ENCODE results near the gene CDON.

Gene CDON

DNA sequence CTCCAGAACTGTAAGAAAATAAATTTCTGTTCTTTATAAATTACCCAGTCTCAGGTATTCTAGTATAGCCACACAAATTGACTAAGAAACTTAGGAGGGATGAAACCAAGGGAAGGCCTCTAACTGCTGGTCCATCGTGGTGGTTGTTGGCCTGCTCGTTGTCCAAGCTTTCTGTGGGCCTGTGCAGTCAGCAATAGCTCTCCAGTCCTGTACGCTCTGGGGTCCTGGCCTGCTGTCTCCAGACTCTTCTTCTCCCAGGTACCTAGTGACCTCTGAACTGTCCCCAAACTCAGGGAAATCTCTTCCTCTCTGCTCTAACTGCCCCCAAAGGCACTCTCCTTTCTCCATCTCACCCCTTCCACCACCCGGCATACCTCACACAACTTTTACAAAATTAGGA, 122.5 kb downstream of the CDON start:
- no peak for DNase-seq

DNA sequence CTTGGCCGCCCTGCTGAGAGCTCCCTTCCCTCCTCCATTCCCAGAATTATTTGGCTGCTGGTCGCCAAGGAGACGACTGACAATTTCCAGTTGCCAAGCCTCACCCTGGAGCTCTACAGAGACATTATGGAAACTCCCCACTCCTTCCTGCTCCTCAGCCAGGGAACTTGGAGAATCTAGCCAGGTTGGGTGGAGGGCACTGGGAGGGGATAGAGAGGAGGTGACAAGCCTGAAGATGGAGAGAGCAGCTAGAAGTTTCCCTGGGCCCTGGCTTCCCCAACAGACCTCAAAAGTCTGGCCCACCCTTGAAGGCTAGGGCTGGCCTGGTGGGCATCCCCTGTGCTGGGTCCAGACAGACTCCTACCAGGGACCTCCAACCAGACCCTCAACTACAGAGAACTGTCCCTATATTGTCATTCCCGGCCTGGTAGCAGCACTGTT, 123.6 kb downstream of the CDON start:
- DNase-seq: no peak

DNA sequence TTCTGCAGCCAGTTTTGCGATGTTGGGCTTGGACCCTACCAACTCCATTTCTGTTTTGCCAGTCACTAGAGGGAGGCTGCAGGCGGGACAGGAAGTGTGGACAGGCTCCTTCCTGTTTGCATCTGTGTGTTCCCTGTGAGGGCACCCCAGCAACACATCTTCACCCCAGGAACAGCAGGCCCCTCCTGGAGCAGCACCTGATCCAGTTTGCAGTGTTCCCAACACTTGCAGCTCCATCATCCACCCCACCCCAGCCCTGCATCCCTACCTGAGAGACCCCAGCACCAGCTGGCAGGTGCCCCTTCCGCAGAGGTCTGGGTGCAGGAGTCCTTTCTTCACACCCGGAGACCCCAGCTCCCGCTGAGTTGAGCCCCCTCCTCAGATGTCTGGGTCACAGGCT, 124.2 kb downstream of the CDON start:
- no peak for DNase-seq

DNA sequence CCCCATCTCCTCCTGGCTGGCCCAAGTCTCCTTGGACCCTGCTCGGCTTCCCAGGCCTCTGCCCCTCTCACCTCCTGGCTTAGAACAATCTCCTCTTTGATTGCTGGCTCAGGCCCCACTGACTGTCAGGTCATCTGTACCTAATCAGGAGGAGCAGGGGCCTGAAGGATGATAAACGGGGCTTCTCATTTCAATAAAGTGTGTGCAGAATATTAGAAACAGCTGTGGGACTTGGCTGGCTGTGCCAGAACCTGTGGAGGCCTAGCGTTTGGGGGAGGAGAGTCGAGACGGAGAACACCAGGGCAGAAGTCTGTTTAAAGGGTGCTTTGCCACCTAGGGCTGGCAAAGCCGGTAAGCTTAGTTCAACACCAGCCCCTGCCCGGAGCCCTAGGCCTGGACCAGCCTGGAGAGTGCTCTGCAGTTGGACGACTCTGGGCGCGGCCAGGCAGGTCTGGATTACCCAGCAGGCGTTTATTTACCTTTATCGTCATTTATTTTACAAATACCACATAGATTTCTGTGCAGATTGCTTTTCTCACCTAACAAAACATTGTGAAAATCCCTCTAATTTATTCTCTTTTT, 127.0 kb downstream of the CDON start:
- DNase-seq: no peak

DNA sequence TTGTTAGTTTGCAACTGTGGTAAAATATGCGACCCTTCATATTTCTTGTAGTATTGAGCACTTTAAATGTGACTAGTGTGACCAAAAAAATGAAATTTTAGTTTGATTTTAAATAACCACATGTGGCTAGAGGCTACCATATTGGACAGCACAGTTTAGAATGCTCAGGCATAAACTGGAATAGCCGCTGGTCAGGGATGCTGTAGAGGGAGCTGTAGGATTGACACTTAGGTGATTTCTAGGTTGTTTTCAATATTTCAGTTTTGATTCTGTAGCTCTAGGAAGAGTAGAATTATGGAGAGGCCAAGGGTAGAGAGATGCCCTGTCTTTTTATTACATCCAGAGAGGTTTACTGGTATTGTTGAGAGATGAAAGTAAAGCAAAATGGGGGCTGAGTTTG, 127.6 kb downstream of the CDON start:
- no peak for DNase-seq

DNA sequence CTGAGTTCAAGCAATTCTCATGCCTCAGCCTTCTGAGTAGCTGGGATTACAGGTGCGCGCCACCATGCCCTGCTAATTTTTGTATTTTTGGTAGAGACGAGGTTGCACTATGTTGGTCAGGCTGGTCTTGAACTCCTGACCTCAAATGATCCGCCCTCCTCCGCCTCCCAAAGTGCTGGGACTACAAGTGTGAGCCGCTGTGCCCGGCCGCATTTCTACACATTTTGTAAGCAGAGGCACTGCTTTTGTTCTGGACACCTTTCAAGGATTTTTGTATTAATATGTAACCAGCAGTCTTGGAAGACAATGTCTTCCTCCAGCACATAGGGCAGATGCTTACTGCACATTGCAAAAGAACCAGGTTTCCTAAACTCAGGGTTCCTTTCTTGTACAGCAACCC, 128.2 kb downstream of the CDON start:
- no peak for DNase-seq

DNA sequence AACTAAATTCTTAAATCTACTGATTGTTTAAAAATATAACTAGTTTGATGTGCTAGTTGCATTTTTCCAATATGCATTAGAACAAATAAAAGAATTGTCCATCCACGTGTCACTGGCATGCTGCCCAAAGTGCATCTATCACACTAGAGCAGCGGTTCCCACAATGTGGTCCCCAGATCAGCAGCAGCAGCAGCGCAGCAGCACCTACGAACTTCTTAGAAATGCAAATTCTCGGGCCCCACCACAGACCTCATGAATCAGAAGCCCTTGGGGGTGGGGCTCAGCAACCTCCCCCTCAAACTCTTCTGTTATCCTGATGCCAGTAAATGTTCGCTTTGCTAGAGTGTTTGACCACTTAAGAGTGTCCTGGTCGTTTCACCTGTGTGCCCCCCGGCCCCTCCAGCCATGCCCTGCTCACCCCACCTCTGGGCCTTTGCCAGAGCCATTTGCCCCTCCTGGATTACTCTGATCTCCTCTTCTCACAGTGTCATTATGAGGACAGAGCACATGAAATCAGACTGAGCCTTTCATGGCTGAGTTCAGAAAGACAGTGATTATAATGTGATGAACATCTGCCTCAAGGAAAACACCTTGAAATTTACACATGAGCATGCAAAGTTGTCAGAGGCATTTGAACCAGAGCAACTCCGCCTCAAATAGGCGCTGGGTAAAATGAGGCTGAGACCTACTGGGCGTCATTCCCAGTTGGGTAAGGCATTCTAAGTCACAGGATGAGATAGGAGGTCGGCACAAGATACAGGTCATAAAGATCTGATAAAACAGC, 129.4 kb downstream of the CDON start:
- DNase-seq: no peak

DNA sequence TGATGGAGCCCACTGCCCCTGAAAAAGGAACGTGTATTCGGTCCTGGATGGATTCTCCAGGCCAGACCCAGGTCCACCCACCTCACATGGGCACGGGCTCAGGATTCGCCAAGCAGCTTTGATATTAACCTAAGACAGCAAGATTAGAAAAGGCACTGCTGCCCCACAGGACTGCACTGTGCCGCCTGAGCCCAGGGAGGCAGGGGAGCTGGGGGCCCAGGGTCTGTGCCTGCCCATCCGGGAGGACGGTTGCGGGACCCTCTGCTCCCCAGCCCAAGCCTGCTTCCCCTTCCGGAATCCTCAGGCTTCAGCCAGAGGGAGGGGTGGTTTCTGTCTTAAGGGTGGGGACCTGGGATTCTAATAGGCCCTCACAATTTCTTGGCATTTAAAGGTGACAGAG, 130.4 kb downstream of the CDON start:
- no peak for DNase-seq

DNA sequence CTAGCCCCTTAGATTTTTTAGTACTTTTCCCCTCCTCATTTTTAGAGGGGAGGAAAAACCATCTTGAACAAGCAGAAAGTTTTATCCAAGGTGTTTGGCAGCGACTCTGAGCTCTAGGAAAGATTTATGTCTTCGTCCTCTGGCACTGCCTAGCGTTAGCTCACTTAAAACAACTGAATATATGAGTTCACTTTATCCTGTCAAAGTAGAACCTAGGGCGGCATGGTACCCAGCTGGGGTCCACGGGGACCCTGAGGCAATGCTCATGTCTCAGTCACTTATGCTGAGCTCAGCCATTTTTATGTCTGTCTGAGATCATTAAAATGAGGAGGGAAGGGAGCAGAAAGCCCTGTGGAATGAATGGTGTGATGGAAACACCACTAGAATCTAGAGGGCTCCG, 131.0 kb downstream of the CDON start:
- no peak for DNase-seq

DNA sequence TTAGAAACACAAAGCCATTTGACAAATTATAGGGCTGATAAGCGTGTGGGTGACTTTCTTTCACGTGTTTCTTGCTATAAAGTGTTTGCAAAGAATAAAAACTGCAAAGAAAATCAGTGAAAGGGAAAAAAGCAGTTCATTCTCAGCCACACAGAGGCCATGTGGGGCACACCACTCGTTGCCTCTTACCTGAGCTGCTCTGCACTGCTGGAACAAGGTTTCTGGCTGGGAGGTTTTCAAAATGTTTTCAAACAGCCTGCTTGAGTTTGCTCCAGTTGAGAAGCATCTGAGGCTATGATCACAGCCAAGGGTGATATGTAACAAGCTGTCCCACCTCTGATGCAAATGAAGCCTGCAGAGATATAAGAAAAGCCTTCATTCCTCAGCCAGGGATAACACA, 131.6 kb downstream of the CDON start:
- DNase-seq: no peak

DNA sequence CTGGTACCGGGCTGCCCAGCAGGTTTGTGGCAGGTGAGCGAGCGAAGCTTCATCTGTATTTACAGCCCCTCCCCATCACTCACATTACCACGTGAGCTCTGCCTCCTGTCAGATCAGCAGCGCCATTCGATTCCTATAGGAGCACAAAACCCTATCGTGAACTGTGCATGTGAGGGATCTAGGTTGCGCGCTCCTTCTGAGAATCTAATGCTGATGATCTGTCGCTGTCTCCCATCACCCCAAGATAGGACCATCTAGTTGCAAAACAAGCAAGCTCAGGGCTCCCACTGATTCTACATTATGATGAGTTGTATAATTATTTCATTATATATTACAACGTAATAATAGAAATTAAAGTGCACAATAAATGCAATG, 132.6 kb downstream of the CDON start:
- DNase-seq: no peak

DNA sequence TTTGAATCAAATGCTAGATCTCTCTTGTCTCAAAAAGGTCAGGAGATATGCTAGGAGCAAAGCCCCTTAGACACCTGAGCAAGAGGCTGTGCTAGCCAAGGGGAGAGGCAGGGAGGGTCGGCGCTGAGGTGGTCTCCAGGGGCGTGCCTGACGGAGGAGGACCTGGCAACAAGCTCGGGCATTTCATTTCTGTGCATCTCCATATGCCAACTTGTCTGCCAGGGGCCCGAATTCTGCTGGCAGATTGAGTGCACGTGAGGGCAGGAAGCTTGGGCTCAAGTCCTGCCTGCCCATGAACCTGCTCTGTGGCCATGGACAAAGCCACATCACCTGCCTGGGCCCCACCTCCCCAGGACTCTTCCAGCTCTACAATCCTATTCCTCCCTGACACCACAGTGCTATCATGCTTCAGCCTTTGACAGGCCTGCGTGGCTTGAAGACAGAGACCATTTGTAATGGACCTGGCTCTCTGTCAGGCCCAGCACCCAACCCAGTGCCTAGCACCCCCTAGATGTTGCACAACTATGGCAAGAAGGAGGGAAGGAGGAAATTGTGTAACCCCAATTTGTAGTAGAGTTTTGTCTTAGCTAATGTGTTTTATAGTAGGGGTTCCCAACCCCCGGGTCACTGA, 133.1 kb downstream of the CDON start:
- DNase-seq: no peak

DNA sequence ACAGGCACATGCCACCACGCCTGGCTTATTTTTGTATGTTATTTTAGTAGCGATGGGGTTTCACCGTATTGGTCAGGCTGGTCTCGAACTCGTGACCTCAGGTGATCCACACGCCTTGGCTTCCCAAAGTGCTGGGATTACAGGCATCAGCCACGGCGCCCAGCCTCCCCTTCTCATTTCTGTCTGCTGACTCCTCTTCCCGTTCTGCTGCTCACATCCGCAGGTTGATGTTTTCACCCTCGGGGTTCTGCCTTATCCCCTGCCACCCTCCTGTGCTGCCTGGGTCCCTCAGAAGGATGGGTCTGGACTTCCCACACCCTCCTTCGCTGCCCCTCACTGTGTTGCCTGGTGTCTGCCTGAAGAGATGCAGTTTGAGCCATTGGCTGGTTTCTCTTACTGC, 136.0 kb downstream of the CDON start:
- no peak for DNase-seq

DNA sequence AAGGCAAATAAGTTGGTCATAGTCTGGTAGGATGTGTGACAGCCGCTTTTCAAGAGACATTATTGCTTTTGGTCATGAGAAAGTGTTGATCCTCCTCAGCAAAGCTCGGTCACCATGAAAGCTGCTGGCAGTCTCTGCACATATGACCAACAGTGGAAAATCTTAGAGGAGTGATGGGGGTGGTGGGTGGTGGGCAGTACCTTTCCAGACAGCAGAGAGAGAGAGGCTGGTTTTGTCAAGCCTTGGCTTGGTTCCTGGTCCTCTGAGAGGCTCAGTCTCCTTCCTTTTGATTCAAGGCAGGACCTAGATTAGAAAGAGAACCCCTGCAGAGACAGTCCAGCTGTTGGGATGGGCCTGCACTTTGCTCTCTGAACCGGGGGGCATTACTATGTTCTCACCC, 136.9 kb downstream of the CDON start:
- no peak for DNase-seq

DNA sequence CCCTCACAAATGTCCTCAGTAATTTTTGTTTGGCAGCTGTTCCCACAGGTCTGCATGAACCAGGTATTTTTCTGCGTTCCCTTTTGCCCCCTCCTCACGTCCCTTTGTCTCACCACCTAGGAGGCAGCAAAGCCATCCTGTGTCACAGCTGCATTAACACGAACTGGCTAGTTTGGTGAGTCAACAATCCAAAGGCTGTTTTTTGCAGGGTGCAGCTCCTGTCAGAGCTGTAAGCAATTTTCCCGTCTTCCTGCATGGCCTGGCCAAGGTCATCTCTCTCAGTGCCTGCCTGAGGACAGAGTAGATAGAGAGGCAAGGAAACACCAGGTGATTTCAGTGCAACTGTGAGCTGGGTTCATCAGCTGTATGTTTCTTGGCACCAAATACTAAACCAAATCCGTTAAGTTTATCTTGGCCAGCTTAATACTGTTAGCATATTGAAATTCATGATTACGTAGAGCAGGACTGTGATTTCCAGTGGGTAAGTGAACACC, 137.4 kb downstream of the CDON start:
- no peak for DNase-seq

DNA sequence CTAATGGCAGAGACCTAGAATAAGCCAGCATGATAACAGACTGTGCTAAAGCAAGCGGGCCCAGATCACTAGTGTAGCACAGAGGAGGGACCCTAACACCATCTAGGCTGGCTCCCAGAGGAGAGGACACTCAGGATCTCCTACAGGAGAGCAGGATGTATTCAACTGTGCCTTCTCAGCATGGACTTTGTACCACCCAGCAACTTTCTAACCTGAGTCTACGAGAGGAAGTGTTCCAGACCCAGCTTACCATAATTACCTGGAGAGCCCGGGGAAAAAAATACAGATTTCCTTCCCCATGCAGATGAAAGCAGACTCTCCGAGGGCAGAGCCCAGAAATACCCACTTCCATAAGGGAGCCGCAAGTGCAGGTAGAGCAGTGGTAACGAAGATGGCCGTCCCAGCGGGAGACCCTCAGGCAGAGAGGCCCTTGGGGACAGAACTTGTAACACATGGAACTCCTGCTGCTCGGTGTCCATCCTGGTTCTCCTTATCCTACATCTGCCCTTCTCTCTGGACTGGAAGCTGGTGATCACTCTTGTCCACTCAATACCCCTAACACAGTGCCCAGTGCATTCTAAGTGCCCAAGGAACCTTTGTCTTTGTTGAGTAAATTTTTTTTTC, 138.2 kb downstream of the CDON start:
- DNase-seq: no peak

DNA sequence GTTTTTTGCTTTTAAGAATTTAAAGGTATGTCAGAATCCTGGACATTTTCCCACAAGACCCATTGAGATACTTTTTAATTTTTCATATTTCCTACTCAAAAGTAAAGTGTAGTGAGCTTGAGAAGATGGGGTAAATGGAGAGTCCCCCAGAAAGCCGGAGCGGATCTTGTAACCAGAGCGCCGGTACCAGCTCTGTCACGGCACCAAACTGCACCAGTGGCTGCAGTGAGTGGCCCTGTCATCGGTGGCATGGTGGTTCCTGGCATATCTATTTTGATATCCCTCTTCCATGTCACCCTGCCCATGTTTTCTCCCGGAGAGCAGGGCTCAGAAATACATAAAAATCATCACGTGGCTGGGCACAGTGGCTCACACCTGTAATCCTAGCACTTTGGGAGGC, 139.0 kb downstream of the CDON start:
- DNase-seq: no peak

DNA sequence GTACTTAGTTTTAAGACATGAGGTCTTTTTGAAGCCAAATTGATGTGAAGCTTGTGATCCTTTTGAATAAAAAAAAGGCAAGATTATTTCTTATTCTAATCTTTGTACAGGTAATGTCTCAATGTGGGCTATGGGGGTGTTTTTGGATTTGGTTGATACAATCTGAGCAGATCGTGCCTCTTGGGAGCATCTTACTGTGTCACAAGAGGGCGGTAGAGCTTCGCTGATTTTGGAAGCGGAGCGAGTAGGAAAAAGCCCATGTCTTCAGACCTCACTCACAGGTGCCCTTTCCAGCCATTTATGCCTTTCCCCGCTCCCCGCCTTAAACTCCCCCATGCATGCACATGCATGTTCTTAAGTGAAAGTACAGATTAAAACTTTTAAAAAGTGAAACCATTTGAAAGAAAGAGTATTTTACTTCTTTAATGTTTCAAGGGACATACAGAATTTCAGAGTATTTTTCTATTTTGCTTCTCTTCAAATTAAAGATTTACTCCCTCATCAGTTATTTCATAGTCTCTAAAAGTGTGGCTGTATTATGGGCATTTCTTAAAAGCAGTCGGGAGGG, 139.6 kb downstream of the CDON start:
- DNase-seq: peak; percentile 76

DNA sequence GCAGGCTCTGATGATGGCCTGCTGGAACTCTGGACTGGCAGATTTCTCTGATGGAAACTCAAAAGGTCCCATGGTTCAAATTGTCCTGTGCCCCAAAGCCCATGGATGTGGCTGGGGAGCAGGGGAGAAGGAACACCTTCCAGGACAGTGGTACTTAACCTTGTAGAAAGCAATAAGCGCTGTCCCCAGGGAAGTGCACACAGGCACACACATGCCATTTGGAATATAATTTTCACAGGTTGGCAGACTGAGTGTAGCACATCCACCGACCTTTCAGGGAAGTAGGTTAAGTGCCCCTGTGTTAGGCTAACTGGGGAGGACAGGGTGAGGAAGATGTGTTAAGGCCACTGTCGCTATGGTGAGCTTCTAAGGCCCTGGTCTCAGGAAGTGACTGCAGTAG, 140.5 kb downstream of the CDON start:
- no peak for DNase-seq

DNA sequence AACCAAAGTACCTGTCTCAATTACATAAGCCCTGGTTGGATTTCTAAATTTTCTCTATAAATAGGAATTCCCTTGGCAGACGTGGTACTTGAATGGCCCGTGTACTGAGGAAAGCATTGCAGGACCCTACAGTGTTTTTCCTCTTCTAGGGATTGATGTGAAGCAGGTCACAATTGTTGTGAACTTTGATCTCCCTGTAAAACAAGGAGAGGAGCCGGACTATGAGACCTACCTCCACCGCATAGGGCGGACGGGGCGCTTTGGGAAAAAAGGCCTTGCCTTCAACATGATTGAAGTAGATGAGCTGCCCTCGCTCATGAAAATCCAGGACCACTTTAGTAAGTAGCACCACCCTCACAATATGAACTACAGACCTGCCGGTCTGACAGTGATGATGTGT, 141.6 kb downstream of the CDON start:
- no peak for DNase-seq

DNA sequence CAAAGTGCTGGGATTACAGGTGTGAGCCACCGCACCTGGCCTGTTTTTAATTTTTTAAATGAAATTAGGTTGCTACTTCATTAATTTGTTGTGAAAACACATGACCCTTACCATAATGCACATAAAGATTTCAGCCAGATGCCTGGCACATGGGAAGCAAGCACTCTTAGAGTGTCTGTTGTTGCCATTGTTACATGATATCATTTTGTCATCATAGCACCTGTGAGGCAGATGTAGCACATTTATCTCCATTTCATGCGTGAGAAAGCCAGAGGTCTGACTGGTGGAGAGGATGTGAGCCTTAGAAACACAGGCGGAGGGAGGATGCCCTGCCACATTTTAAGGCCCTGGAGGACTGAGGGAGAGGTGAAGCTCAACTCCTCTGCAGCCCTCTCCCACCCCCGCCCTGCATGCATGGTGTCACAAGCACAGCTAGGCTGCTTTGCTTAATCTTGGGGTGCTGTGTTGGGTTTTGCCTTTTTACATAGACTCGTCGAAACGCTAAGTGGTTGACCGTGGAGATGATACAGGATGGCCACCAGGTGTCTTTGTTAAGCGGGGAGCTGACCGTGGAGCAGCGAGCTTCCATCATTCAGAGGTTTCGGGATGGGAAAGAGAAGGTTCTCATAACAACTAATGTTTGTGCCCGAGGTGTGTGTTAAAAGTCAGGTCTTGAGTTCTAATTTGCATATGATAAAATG, 144.4 kb downstream of the CDON start:
- no peak for DNase-seq

DNA sequence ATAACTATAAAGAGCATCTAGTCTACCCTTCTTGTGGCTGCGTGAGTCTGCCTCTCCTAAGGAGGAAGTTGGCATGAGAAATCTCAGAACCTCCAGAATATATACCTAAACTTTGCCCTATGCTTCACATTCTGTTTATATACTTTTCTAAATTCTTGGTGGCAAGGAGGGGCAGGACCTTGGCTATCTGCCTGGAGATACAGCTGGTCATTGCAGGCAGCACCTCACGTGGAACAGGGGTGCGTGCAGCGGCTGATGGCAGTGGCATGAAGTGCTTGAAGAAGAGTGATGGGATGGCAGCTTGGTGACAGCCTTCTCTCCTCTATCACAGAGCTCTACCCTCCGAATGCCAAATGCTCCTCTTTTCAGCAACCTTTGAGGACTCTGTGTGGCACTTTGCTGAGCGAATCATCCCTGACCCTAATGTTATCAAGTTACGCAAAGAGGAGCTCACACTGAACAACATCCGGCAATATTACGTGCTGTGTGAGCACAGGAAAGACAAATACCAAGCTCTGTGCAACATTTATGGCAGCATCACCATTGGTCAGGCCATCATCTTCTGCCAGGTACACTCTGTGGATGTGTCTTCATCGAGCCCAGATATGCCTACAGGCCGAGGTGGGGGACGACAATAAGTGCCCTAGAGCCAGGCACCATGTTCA, 145.9 kb downstream of the CDON start:
- DNase-seq: peak; percentile 41
